B cell (primary cell): ENCODE results near the gene RPL22. TPM values are rescaled to one million over a fixed set of nuclear protein-coding genes. Genes with fewer than 3 reads are reported as not detected.

Experiments used
- ATAC-seq: fragments of 200-7000 bp; cut with Tn5 transposase; one replicate; pipeline ENCODE4 v1.10.0; 2021; ENCODE audit warnings: low read depth, mild to moderate bottlenecking, moderate number of reproducible peaks, moderate library complexity
- CTCF ChIA-PET: fragments of 350-600 bp; sonication (Branson Sonifier 250); formaldehyde crosslinking; loops from one replicate; lab custom pipeline; 2021; ENCODE audit warnings: antibody characterized with exemption, inconsistent platforms; lab: Charles Lee
- POLR2A ChIA-PET: fragments of 350-600 bp; sonication (Branson Sonifier 250); formaldehyde crosslinking; loops from one replicate; lab custom pipeline; 2021; ENCODE audit warnings: antibody characterized with exemption; lab: Charles Lee
- DNase-seq: peaks from one replicate; pipeline ENCODE4 v3.0.0; 2013
- H2AFZ ChIP-seq: 2 replicates; pipeline ENCODE4 v1.6.1; 2012; ENCODE audit warnings: mild to moderate bottlenecking, low read depth, low read length; ENCODE audit not compliant: insufficient read depth, poor library complexity, severe bottlenecking
- H3K27ac ChIP-seq, 2 donors: 1 replicate in 1 of 2; 2 replicates in 1 of 2; pipeline ENCODE4 v1.5.1; 2012 to 2013; ENCODE audit warnings: low read length in 2 of 2, mild to moderate bottlenecking in 2 of 2, moderate library complexity in 1 of 2
- H3K27me3 ChIP-seq, 4 experiments: fragments of 200-600 bp in 1 of 4; sonication (generic) in 1 of 4; replicated peaks in 1 of 4; 1 replicate in 2 of 4; 2 replicates in 2 of 4; pipeline versions ENCODE4 v1.6.1 to v1.7.0; 2013 to 2016; ENCODE audit warnings: low read length in 3 of 4, mild to moderate bottlenecking in 2 of 4, mixed read lengths in 1 of 4, moderate library complexity in 1 of 4; ENCODE audit not compliant: insufficient read depth in 4 of 4, control insufficient read depth in 3 of 4; ENCODE audit errors: control extremely low read depth in 1 of 4
- H3K36me3 ChIP-seq, 2 experiments: replicated peaks in 1 of 2; 1 replicate in 1 of 2; 2 replicates in 1 of 2; pipeline versions ENCODE4 v1.6.1 to v1.7.1; 2013; ENCODE audit warnings: low read length in 1 of 2; ENCODE audit not compliant: insufficient read depth in 2 of 2, control insufficient read depth in 1 of 2; ENCODE audit errors: control extremely low read depth in 1 of 2, extremely low read depth in 1 of 2
- H3K4me1 ChIP-seq, 2 donors: fragments of 200-600 bp in 1 of 2; sonication (generic) in 1 of 2; 1 replicate in 1 of 2; 2 replicates in 1 of 2; pipeline versions ENCODE4 v1.5.1 to v1.6.1; 2013 to 2017; ENCODE audit warnings: low read length in 2 of 2; ENCODE audit not compliant: control insufficient read depth in 2 of 2, insufficient read depth in 2 of 2
- H3K4me2 ChIP-seq: replicated peaks from 2 replicates; pipeline ENCODE3; 2012; ENCODE audit warnings: mild to moderate bottlenecking, low read depth, low read length; ENCODE audit not compliant: poor library complexity, severe bottlenecking
- H3K4me3 ChIP-seq, 5 experiments: fragments of 200-600 bp in 1 of 5; sonication (generic) in 1 of 5; 1 replicate in 3 of 5; 2 replicates in 2 of 5; pipeline versions ENCODE4 v1.5.1 to v1.7.0; 2011 to 2016; ENCODE audit warnings: low read length in 4 of 5, mild to moderate bottlenecking in 4 of 5, low read depth in 2 of 5, control low read depth in 1 of 5, moderate library complexity in 1 of 5; ENCODE audit not compliant: insufficient read depth in 1 of 5; ENCODE audit errors: control extremely low read depth in 1 of 5, extremely low read depth in 1 of 5
- H3K79me2 ChIP-seq: fragments of 200-600 bp; sonication (generic); one replicate; pipeline ENCODE4 v1.6.0; 2016; ENCODE audit warnings: low read length; ENCODE audit not compliant: control insufficient read depth, insufficient read depth
- H3K9ac ChIP-seq: fragments of 200-600 bp; sonication (generic); 2 replicates; pipeline ENCODE4 v1.6.1; 2017; ENCODE audit warnings: mild to moderate bottlenecking, low read length, moderate library complexity
- H3K9me3 ChIP-seq, 3 donors: one replicate each; pipeline versions ENCODE4 v1.6.1 to v1.7.1; 2013; ENCODE audit warnings: low read length in 2 of 3; ENCODE audit not compliant: control insufficient read depth in 2 of 3, insufficient read depth in 1 of 3; ENCODE audit errors: control extremely low read depth in 1 of 3
- H4K20me1 ChIP-seq: 2 replicates; pipeline ENCODE4 v1.6.0; 2012; ENCODE audit warnings: mild to moderate bottlenecking, low read length; ENCODE audit not compliant: insufficient read depth, control insufficient read depth, poor library complexity, severe bottlenecking
- H3K27ac Mint-ChIP-seq: one replicate; pipeline ENCODE4 v1.8.0; 2021; ENCODE audit warnings: mixed read lengths
- H3K27me3 Mint-ChIP-seq: one replicate; pipeline ENCODE4 v1.8.0; 2021; ENCODE audit warnings: mixed read lengths
- H3K4me1 Mint-ChIP-seq: one replicate; pipeline ENCODE4 v1.8.0; 2021; ENCODE audit warnings: mixed read lengths
- H3K4me3 Mint-ChIP-seq: one replicate; pipeline ENCODE4 v1.8.0; 2021; ENCODE audit warnings: mixed read lengths
- H3K9me3 Mint-ChIP-seq: one replicate; pipeline ENCODE4 v1.8.0; 2022; ENCODE audit warnings: mixed read lengths; ENCODE audit not compliant: insufficient read depth
- EZH2 ChIP-seq: IDR thresholded peaks from 2 replicates; pipeline ENCODE4 v1.6.1; 2012; ENCODE audit warnings: borderline replicate concordance, low read depth, mild to moderate bottlenecking, moderate library complexity, low read length; ENCODE audit not compliant: insufficient read depth, poor library complexity, severe bottlenecking
- WGBS: methylation state at CpG from one replicate; pipeline ENCODE4 v1.1.5; 2013; ENCODE audit warnings: missing lambda C conversion rate; ENCODE audit not compliant: insufficient coverage; 5-methylcytosine and 5-hydroxymethylcytosine counted together
- intact Hi-C: fragments of 100-400 bp; cut with micrococcal nuclease; formaldehyde crosslinking; loops from one replicate; pipeline ENCODE4 v1.10.0; 2022
- polyA plus RNA-seq: library from polyadenylated mRNA; depleted of rRNA; stranded (reverse); fragments of >200 nt; gene quantifications from 2 replicates; pipeline ENCODE4 v1.2.3, GENCODE V29; 2012
- total RNA-seq, 2 donors: library from RNA; stranded (reverse); fragments of 120-200 nt in 1 of 2; gene quantifications; 1 replicate in 1 of 2; 2 replicates in 1 of 2; pipeline versions ENCODE4 v1.2.3 to v1.2.4, GENCODE V29; 2013 to 2022
- TF ChIP-seq, protein P1 (sequence below): fragments of 200-600 bp; IDR thresholded peaks from one replicate; pipeline ENCODE4 v1.8.0; 2022; ENCODE audit warnings: antibody characterized with exemption, mild to moderate bottlenecking

The RPL22 gene
- total and polyA plus RNA-seq, 2 donors (not counting 1 experiment from before 2014, with no cell fraction given) = 70.9 to 471 TPM

DNA sequence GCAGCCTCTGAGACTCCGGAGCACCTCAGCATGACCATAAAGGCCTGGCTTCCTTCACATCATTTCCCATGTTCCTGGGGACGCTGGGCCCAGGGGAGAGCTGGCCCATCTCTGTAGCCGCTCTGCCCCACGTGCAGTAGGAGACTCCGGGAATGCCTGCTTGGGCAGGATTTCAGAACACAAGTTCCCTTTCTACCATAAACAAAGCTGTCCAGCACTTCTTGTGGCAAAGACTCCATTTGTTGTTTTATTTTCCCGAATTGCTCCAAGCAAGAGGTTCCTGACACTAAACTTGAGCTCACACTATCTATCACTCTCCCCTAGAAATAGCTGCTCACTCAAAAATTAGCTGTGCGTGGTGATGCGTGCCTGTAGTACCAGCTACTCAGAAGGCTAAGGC, 41.2 kb downstream of the RPL22 start:
- Histone ChIP-seq H3K27me3 (peaks cover 0 to 10% (median 0%) of the 10 kb centered on the region in 4 experiments), H3K4me2 (no peak overlapping the region), H2AFZ (no peak overlapping the region), H3K9me3 (no peaks in the 10 kb centered on the region), H3K4me1 (no peaks in the 10 kb centered on the region), H3K79me2 (no peaks in the 10 kb centered on the region), H3K9ac (no peak overlapping the region), H3K36me3 (no peaks in the 10 kb centered on the region), H3K4me3 (no peak overlapping the region), H4K20me1 (no peaks in the 10 kb centered on the region), H3K27ac (no peak overlapping the region)
- DNase-seq = no peak
- Mint-ChIP-seq H3K9me3 (no peaks in the 10 kb centered on the region), H3K4me3 (no peak overlapping the region), H3K27me3 (peaks cover 9% of the 10 kb centered on the region), H3K27ac (no peak overlapping the region), H3K4me1 (no peaks in the 10 kb centered on the region)
- 95% methylated on average over 8 of the region's 8 CpGs for WGBS
- ChIA-PET POLR2A (no interaction called here), CTCF (no interaction called here)
- no peak for ATAC-seq
- intact Hi-C loops = no loop called here
- TF ChIP-seq, protein P1, sequence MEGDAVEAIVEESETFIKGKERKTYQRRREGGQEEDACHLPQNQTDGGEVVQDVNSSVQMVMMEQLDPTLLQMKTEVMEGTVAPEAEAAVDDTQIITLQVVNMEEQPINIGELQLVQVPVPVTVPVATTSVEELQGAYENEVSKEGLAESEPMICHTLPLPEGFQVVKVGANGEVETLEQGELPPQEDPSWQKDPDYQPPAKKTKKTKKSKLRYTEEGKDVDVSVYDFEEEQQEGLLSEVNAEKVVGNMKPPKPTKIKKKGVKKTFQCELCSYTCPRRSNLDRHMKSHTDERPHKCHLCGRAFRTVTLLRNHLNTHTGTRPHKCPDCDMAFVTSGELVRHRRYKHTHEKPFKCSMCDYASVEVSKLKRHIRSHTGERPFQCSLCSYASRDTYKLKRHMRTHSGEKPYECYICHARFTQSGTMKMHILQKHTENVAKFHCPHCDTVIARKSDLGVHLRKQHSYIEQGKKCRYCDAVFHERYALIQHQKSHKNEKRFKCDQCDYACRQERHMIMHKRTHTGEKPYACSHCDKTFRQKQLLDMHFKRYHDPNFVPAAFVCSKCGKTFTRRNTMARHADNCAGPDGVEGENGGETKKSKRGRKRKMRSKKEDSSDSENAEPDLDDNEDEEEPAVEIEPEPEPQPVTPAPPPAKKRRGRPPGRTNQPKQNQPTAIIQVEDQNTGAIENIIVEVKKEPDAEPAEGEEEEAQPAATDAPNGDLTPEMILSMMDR = no peak
- TF ChIP-seq EZH2 = no peak

DNA sequence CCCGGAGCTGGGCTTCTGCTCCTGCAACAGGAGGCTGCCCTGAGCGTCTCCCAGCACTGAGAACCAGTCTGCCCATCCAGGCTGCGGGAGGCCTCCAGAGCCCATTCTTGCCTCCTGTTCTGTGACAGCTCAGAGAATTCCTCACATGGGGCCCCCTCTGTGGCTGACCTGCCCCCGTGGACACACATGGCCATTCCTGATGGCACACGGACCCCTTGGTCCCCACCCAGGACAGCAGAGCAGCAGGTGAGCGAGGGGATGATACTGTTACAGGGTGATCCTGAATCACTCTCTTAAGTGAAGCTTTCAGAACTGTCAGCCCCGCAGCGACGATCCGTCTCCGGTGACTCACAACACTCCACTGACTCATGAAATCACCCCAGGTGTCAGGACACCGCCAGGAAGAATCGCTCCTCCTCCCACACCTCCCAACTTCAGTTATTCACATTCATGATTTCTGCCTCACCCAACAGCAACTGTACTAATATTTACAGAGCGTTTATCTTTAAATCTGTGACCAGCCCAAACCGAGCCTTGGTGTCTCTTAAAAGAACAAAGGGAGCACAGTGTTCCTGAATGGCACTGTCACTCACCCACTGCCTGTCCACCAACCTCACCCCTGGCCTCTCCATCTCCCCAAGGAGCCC, 41.7 kb downstream of the RPL22 start:
- no peaks in the 10 kb centered on the region for H3K9me3 ChIP-seq
- no peak overlapping the region for H3K9ac ChIP-seq
- ATAC-seq (no peak), DNase-seq (no peak)
- POLR2A ChIA-PET = no interaction called here
- no peaks in the 10 kb centered on the region for H3K9me3 Mint-ChIP-seq
- WGBS = 90% methylated on average over 15 of the region's 15 CpGs
- no peak overlapping the region for H3K27ac Mint-ChIP-seq
- H4K20me1 ChIP-seq = no peaks in the 10 kb centered on the region
- no peaks in the 10 kb centered on the region for H3K4me1 ChIP-seq
- no peak overlapping the region for H3K4me2 ChIP-seq
- no peak overlapping the region for H3K4me3 Mint-ChIP-seq
- H3K4me1 Mint-ChIP-seq = no peaks in the 10 kb centered on the region
- no peaks in the 10 kb centered on the region for H3K36me3 ChIP-seq
- CTCF ChIA-PET = no interaction called here
- no peaks in the 10 kb centered on the region for H3K79me2 ChIP-seq
- TF ChIP-seq, protein P1 = no peak
- no peak for TF ChIP-seq EZH2
- intact Hi-C loops = no loop called here
- peaks cover 9% of the 10 kb centered on the region for H3K27me3 Mint-ChIP-seq
- H3K27ac ChIP-seq = no peak overlapping the region
- no peak overlapping the region for H3K4me3 ChIP-seq
- H2AFZ ChIP-seq = no peak overlapping the region
- H3K27me3 ChIP-seq = peaks cover 0 to 10% (median 0%) of the 10 kb centered on the region in 4 experiments
